ENCODE data around the gene VEZF1. TPM values are rescaled to one million over a fixed set of nuclear protein-coding genes. Genes with fewer than 3 reads are reported as not detected.

VEZF1 gene
- polyA plus RNA-seq, 2 of the 4 experiments (the other 2 are of a cell fraction) = 50.3 to 57.7 TPM

GRCh38 chr17:57983446-57983845 is 4.6 kb downstream of the VEZF1 start:
- TF ChIP-seq PHF8 (IDR thresholded peaks at IDR 0.05; ENCODE audit: borderline replicate concordance, low read depth) = no peak
- TF ChIP-seq MAZ (IDR thresholded peaks at IDR 0.05; ENCODE audit: borderline replicate concordance, low read depth, low read length) = no peak
- TF ChIP-seq CHD2 (IDR thresholded peaks at IDR 0.05; ENCODE audit: low read length, partially characterized antibody) = no peak
- TF ChIP-seq FOXS1 (CRISPR knock-in tag; IDR thresholded peaks at IDR 0.05) = no peak
- TF ChIP-seq NFE2L2 (conservative IDR thresholded peaks at IDR 0.05; ENCODE audit: low read length) = no peak
- TF ChIP-seq MAX (IDR thresholded peaks at IDR 0.05) = no peak
- TF ChIP-seq RCOR1 (IDR thresholded peaks at IDR 0.05; ENCODE audit: low read depth, low read length) = no peak
- no peak for TF ChIP-seq E2F6 (IDR thresholded peaks at IDR 0.05; ENCODE audit: borderline replicate concordance, low read depth)
- no peak for TF ChIP-seq ZC3H11A (IDR thresholded peaks at IDR 0.05)
- no peak for TF ChIP-seq RNF2 (IDR thresholded peaks at IDR 0.05; ENCODE audit: borderline replicate concordance, low read depth)
- TF ChIP-seq CTCF (IDR thresholded peaks at IDR 0.05) = no peak
- TF ChIP-seq KDM1A (IDR thresholded peaks at IDR 0.05; ENCODE audit: low read depth) = no peak
- TF ChIP-seq JUNB (IDR thresholded peaks at IDR 0.05) = no peak
- ChIA-PET POLR2A (interaction anchor here (0.7 to 0.8 kb wide), 2 partner anchors 17 to 34 kb away, joined by 3 read pairs; no protein-coding TSS in a partner anchor), CTCF (interaction anchor here (0.8 to 22.5 kb wide), 8 partner anchors 12 to 128 kb away, joined by 3 to 386 read pairs (median 6); partner anchors contain the start of gene CUEDC1)
- FAIRE-seq (no peak), DNase-seq (ENCODE audit: low read depth in 1 of 2, low spot score in 1 of 2) (no peak), ATAC-seq (no peak)
- H3K9me3 ChIP-seq = no peaks in the 10 kb centered on the region
- 91% methylated on average over 1 of the region's 1 CpG for WGBS (ENCODE audit: missing lambda C conversion rate)
- no peak overlapping the region for H3K4me3 ChIP-seq
- H3K4me1 ChIP-seq = peaks cover 58% of the 10 kb centered on the region
- peak overlapping the region; percentile 84; the same call in 1 of the 3 replicates for H3K4me2 ChIP-seq
- peak overlapping the region in 1 of 2 experiments; percentile 9; a peak in 1 of 6 replicates for H3K27ac ChIP-seq

- FAIRE-seq (peak; percentile 84), DNase-seq (ENCODE audit: low read depth in 1 of 2, low spot score in 1 of 2) (no peak), ATAC-seq (no peak)
- Histone ChIP-seq H3K27ac (0 out of 6 replicates have a peak overlapping the region, but pooled peaks of 1 of the 2 experiments have one; percentile 13), H3K4me2 (0 out of 3 replicates have a peak overlapping the region, but pooled peaks have one; percentile 2), H3K4me3 (no peak overlapping the region), H3K9me3 (no peaks in the 10 kb centered on the region), H3K4me1 (peaks cover 62% of the 10 kb centered on the region)
- ChIA-PET POLR2A (interaction anchor here (0.8 kb wide), 1 partner anchor 17 kb away, joined by 3 read pairs; no protein-coding TSS in a partner anchor), CTCF (interaction anchor here (0.8 to 22.5 kb wide), 11 partner anchors 11 to 862 kb away, joined by 3 to 386 read pairs (median 3); partner anchors contain the start of genes CUEDC1 and MRPS23)
- TF ChIP-seq FOSL2 (IDR thresholded peaks at IDR 0.05) = no peak
- TF ChIP-seq FOSL2 (CRISPR knock-in tag; IDR thresholded peaks at IDR 0.05) = no peak
- no peak for TF ChIP-seq CHD4 (IDR thresholded peaks at IDR 0.05; ENCODE audit: borderline replicate concordance)
- no peak for TF ChIP-seq NR3C1 (IDR thresholded peaks at IDR 0.05)
- no peak for TF ChIP-seq FOXS1 (CRISPR knock-in tag; IDR thresholded peaks at IDR 0.05)
- TF ChIP-seq HES2 (IDR thresholded peaks at IDR 0.05) = no peak
- TF ChIP-seq EP300 (IDR thresholded peaks at IDR 0.05) = no peak
- TF ChIP-seq JUN (IDR thresholded peaks at IDR 0.05) = no peak
- TF ChIP-seq RNF2 (IDR thresholded peaks at IDR 0.05; ENCODE audit: borderline replicate concordance, low read depth) = no peak
- 91% methylated on average over 14 of the region's 14 CpGs for WGBS (ENCODE audit: missing lambda C conversion rate)
These were observed 5.4 kb downstream of the VEZF1 start for GRCh38 chr17:57982452-57983170.

Data from A549 (cell line).